HG02885 (cell line): ENCODE results near the gene STK10.

Source experiments
- ATAC-seq: cut with Tn5 transposase; IDR thresholded peaks from one replicate; pipeline ENCODE4 v1.9.1; 2021; ENCODE audit warnings: mild to moderate bottlenecking; ENCODE audit not compliant: unreplicated experiment, poor library complexity

Gene STK10

GRCh38 chr5:171992305-171992704 is 195.7 kb downstream of the STK10 start:
- ATAC-seq: no peak
